ENCODE measurements around the gene RAB40C.

Gene RAB40C

DNA sequence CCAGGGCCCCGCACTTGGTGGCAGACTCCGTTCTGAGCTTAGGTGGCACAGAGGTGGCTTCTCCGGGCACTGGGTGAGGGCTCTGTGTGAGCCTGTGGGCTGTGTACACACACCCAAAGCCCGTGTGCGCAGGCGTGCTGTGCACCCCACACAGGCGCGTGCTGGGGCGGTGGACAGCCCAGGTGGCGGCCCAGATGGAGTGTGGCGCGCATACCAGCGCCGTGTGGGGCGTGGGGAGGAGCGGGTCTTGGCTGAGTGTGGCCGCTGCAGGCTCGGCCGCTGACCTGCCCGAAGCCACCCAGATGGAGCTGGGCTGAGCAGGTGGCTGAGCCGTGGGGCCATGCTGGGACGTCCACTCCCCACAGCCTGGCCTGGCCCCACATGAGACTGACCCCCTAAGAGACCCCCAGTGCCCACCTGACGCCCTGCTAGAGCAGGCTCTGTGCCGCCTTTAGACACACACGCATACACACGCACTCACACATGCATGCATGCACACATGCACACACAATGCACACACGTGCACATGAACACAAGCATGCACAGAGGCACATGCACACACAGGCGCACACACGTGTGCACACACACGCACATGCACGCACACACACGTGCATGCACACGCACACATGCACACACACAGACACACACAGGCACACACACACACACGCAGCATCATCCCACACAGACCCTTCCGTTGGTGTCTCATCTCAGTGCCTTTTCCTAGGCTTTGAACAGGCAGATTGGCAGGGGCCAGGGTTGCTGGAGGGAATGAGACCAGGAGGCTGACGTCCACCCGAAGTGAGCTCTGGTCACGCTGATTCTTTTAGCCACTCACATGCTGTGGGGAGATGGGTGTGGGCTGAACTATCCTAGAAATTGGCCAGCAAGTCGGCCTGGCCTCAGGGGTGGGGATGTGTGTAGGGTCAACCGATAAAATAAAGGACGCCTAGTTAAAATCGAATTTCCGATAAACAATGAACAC lies 27.6 kb upstream of the RAB40C start:
- ATAC-seq (replicated peaks) (no peak), DNase-seq (no peak)
- H3K4me1 Mint-ChIP-seq (ENCODE audit: low read depth in 2 of 2), result peaks cover 0 to 11% of the 10 kb centered on the region in 2 donors
- no peak overlapping the region for H3K27ac Mint-ChIP-seq
- peaks cover 5 to 23% of the 10 kb centered on the region in 2 donors for H3K27me3 Mint-ChIP-seq
- H3K4me3 Mint-ChIP-seq, result no peak overlapping the region
- no peaks in the 10 kb centered on the region for H3K36me3 Mint-ChIP-seq (ENCODE audit: insufficient read depth)
- H3K9me3 Mint-ChIP-seq, result no peaks in the 10 kb centered on the region

DNA sequence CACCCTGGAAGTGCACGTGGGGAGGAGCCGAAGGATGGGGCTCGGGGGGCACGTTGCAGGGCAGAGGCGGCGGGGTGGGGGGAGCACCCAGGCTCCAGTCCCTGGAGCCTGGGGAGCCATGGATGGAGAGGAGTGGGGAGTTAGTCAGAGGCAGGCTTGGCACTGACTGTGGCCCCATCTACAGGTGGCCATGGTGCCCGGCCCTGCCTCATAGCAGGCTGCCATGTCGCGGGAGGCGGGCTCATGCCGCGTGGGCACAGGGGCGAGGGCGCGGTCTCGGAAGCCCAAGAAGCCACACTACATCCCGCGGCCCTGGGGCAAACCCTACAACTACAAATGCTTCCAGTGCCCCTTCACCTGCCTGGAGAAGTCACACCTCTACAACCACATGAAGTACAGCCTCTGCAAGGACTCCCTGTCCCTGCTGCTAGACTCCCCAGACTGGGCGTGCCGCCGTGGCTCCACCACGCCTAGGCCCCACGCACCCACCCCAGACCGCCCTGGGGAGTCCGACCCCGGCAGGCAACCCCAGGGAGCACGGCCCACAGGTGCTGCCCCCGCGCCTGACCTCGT lies 26.7 kb upstream of the RAB40C start:
- ATAC-seq (replicated peaks) (no peak), DNase-seq (no peak)
- no peaks in the 10 kb centered on the region for H3K36me3 Mint-ChIP-seq (ENCODE audit: insufficient read depth)
- no peaks in the 10 kb centered on the region for H3K9me3 Mint-ChIP-seq
- H3K27me3 Mint-ChIP-seq, result peaks cover 5 to 14% of the 10 kb centered on the region in 2 donors
- peaks cover 0 to 11% of the 10 kb centered on the region in 2 donors for H3K4me1 Mint-ChIP-seq (ENCODE audit: low read depth in 2 of 2)
- H3K4me3 Mint-ChIP-seq, result no peak overlapping the region
- H3K27ac Mint-ChIP-seq, result no peak overlapping the region

DNA sequence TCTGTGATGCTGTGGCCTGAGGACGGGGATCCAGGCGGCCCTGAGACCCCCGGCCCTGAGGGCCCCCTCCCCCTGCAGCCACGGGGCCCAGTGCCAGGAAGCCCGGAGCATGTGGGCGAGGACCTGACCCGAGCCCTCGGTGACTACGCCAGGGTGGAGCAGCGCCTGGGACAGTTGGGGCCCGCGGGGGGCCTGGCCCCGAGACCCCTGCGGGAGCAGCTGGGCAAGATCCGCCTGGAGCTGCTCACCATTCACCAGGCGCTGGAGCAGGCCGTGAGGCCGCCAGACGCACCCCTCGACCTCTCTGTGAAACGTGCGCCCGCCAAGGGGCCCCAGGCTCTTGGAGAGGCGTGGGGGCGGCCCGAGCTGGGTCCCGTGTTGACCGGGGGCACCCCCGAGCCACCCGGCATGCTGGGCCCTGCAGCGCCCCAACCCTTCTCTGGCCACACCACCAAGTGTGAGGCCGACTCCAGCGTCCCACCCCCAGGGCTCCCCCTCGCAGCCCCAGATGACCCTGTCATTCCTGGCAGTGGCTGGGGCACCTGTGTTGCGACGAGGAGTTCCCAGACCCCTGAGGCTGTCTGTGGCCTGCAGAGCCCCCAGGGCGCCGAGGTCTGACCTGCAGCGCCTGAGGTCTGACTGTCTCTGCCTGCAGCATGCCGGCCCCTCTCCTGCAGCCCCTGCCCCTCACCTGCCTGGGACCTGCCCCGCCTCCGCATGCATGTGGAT lies 25.0 kb upstream of the RAB40C start:
- no peak overlapping the region for H3K27ac Mint-ChIP-seq
- DNase-seq, result no peak
- no peaks in the 10 kb centered on the region for H3K9me3 Mint-ChIP-seq
- no peak for ATAC-seq (replicated peaks)
- H3K27me3 Mint-ChIP-seq, result no peaks in the 10 kb centered on the region
- peaks cover 8% of the 10 kb centered on the region for H3K36me3 Mint-ChIP-seq (ENCODE audit: insufficient read depth)
- no peak overlapping the region for H3K4me3 Mint-ChIP-seq
- peaks cover 8 to 16% of the 10 kb centered on the region in 2 donors for H3K4me1 Mint-ChIP-seq (ENCODE audit: low read depth in 2 of 2)

DNA sequence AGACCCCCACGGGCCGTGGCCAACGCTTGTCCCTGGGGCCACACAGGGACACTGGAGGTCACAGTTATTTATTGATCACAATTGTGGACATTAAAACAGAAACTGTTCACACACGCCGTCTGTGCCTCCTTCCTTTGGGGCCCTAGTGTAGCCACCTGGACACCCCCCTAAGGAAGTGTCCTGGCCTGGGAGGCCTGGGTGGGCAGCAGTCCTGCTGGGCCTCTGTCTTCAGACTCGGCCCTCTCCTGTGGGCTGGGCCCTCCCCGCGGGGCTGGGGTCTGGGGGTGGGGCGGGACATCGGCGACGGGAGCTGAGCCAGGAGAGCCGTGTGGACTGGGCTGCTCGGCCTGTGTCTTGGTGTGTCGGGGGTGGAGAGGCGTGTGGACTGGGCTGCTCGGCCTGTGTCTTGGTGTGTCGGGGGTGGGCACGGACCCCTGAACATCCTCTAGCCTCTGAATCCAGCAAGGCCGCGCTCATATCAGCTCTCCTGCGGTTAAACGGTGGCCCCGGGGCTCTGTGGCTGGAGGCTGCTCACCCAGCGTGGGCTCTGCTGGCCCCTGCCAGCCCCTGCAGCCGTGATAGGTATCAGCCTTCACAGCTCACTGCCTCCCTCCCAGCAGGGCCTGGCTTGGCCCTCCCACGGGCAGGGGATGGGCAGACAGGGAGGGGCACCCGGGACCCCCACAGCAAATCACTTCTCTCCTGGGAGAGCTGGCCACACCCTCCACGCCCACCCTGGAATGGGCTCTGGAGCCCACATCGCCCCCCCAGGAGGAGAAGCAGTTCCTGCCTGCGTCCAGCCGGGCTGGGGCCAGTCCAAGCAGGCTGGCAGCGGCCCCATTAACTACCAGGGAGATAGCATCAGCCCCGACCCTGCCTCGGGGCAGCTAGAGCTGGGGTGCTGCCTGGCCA lies 24.2 kb upstream of the RAB40C start:
- H3K27me3 Mint-ChIP-seq, result no peaks in the 10 kb centered on the region
- H3K4me1 Mint-ChIP-seq (ENCODE audit: low read depth in 2 of 2), result peaks cover 11 to 19% of the 10 kb centered on the region in 2 donors
- H3K4me3 Mint-ChIP-seq, result no peak overlapping the region
- peaks cover 12% of the 10 kb centered on the region for H3K36me3 Mint-ChIP-seq (ENCODE audit: insufficient read depth)
- no peak for ATAC-seq (replicated peaks)
- DNase-seq, result no peak
- no peak overlapping the region for H3K27ac Mint-ChIP-seq
- no peaks in the 10 kb centered on the region for H3K9me3 Mint-ChIP-seq

DNA sequence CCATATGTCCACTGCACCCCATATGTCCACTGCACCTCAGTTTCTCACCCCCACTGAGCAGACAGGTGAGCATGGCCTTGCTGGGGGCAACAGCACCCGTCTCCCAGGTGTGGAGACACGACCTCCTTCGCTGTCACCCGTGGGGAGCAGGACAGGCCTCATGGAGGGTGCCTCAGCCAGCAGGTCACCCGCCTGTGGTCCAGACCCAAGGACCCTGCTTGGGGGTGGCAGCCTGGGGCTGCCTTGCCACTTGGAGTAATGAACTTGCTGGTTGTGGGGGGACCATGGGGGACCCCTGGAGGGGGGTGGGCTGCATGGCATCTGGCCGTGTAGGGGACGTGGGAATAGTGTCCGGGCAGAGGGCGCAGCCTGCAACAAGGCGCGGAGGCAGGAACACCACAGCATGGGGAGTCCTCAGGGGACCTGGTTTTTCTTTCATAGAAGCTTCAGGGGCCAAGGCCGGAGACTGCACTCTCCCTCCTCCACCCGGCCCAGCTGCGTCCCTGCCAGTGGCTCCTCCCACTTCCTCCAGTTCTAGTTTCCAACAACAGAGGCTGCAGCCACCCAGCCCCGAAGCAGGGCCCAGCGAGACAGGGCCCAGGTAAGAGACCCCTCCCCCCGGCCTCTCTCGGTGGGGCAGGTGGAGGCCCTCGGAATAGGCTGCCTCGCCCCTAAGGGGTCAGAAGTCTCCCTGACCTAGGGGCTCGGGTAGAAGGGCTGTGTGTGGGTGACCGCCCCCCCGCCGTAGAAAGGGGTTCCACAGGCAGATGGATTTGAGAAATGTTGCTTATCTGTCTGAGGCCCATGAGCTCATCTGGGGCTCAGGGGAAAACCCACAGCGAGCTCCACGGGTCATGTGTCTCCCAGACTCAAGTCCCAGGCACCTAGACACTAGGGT lies 23.1 kb upstream of the RAB40C start, which contains the start of gene NHLRC4:
TSS of gene NHLRC4 (plus strand) at position 531 of the 898 bp plus-strand sequence. CDS start 1,043 bp downstream, outside the sequence.
- DNase-seq (peak in 2 of 3 experiments; percentile 32 to 33), ATAC-seq (replicated peaks) (peak; percentile 34)
- Mint-ChIP-seq H3K27me3 (no peaks in the 10 kb centered on the region), H3K27ac (peak within 1 kb of the TSS; percentile 46 to 77), H3K9me3 (no peaks in the 10 kb centered on the region), H3K4me1 (ENCODE audit: low read depth in 2 of 2) (peaks cover 22 to 29% of the 10 kb centered on the region in 2 donors), H3K4me3 (peak within 1 kb of the TSS; percentile 61 to 67), H3K36me3 (ENCODE audit: insufficient read depth) (peaks cover 22% of the 10 kb centered on the region)

DNA sequence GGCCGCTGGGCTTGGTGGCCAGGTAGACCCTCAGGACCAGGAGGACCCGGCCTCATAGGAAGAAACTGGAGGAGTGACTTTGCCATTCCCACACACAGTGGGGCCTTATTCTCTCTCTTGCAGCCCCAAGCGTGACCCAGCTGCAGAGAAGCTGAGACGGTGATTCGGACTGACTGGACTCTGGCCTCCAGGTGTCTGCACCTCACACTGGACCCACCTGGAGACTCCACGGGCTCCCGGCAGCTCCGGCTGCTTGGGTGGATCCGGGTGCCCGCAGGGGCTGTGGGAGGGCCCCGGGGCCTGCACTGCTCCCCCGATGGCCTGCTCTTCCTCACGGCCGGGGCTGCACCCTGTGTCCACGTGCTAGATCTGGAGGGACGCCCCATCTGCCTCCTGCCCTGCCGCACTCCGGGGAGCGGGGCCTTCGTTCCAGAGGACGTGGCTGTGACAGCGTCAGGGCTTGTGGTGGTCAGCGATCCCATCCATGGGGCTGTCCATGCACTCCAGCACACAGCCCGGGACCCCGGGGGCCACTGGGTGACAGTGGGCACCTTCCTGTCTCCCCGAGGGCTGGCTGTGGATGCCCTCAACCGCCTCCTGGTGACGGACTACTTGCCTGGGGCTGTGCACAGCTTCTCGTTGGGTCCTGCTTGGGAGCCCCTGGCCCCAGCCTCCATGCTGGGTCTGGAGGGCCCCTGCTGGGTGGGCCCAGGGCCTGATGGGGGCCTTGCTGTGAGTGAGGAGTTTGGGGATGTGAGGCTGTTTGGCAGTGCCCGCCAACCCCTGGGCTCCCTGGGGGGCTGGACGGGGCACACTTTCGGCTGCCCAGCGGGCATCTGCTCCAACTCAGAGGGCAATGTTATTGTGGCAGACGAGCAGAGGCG lies 22.3 kb upstream of the RAB40C start:
- no peaks in the 10 kb centered on the region for H3K27me3 Mint-ChIP-seq
- DNase-seq (no peak), ATAC-seq (replicated peaks) (no peak)
- no peaks in the 10 kb centered on the region for H3K9me3 Mint-ChIP-seq
- H3K36me3 Mint-ChIP-seq (ENCODE audit: insufficient read depth), result peaks cover 23% of the 10 kb centered on the region
- H3K4me3 Mint-ChIP-seq, result peak overlapping the region; percentile 61 to 67
- peak overlapping the region; percentile 46 to 77 for H3K27ac Mint-ChIP-seq
- peaks cover 26 to 32% of the 10 kb centered on the region in 2 donors for H3K4me1 Mint-ChIP-seq (ENCODE audit: low read depth in 2 of 2)

DNA sequence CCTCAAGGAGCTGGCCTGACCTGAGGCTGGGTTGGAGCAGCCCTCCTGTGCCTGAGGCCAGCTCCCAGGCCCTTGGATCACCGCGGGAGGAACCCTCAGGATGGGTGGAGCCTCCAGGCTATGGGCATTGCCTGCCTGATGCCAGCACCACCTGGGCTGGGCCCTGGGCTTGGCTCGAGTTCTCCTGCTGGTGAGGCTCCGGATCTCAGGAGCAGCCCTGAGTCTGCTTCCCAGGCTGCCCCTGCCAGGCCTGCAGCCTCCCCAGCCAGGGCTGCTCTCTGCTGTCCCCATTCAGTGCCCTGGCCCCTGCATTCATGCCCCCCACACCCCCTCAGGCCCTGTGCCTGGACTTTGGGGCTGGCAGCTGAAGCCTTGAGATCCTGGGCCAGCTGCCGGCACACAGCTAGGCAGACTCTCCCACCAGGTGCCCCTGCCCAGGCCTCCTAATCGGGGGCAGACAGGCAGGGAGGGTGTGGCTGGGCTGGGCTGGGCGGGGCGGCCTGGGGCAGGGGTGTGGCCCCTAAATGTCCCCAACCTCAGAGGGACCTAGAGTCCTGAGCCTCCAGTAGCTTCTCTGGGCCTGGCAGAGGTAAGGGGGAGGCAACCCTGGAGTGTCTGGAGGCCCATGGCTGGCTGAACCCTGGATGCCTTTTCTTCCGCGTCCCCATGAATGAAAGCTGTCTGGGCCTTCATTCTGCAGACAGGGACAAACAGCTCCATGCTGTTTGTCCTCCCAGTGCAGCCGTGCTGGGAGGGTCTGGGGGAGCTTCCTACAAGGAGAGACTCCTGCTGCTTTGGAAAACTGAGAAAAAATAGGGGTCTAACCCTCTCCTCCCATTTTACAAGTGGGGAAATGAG lies 21.2 kb upstream of the RAB40C start:
- peaks cover 23% of the 10 kb centered on the region for H3K36me3 Mint-ChIP-seq (ENCODE audit: insufficient read depth)
- H3K9me3 Mint-ChIP-seq, result no peaks in the 10 kb centered on the region
- H3K27ac Mint-ChIP-seq, result peak overlapping the region; percentile 91 to 94
- H3K4me3 Mint-ChIP-seq, result peak overlapping the region; percentile 84 to 88
- no peaks in the 10 kb centered on the region for H3K27me3 Mint-ChIP-seq
- ATAC-seq (replicated peaks), result no peak
- no peak for DNase-seq
- peaks cover 26 to 34% of the 10 kb centered on the region in 2 donors for H3K4me1 Mint-ChIP-seq (ENCODE audit: low read depth in 2 of 2)

DNA sequence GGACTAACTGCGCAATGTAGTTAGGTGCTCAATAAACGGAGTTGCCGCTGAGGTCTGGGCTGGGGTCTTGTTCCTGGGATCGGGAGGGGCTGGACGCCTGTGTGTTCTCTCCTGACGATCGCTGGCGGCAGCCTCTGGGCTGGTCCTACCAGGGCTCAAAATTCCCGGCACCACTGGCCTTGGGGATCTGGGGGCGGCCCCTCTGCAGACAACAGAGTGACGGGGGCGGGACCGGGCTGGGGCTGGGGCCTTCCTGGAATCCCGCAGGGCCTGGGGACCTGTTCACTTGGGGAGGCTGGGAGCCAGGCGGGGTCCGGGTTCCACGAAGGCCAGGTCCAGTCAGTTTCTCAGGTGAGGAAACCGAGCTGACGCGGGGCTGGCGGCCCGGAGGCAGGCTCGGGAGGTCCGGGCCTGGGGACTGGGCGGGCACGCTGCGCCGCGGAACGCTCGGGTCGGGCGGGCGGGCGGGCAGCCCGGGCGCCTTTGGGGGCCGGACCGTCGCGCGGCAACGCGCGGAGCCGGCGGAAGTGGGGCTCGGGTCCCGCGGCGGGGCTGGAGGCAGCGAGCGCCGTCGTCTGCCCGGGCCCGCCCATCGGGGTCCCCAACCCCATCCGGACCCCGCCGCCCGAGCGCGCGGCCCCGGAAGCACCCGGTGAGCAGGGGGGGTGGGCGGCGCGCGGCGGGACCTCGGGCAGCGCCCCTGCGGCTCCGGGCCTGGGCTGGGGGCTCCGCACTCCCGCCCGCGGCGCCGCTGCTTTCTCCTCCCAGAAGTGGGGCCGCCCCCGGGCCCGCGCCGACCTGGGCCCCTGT lies 20.2 kb upstream of the RAB40C start, which contains the start of gene PIGQ:
TSS of gene PIGQ (plus strand) at position 524 of the 810 bp plus-strand sequence. CDS start 4,107 bp downstream, outside the sequence.
- Mint-ChIP-seq H3K4me3 (peak within 1 kb of the TSS; percentile 84 to 88), H3K27me3 (no peaks in the 10 kb centered on the region), H3K27ac (peak within 1 kb of the TSS; percentile 94 to 97)

DNA sequence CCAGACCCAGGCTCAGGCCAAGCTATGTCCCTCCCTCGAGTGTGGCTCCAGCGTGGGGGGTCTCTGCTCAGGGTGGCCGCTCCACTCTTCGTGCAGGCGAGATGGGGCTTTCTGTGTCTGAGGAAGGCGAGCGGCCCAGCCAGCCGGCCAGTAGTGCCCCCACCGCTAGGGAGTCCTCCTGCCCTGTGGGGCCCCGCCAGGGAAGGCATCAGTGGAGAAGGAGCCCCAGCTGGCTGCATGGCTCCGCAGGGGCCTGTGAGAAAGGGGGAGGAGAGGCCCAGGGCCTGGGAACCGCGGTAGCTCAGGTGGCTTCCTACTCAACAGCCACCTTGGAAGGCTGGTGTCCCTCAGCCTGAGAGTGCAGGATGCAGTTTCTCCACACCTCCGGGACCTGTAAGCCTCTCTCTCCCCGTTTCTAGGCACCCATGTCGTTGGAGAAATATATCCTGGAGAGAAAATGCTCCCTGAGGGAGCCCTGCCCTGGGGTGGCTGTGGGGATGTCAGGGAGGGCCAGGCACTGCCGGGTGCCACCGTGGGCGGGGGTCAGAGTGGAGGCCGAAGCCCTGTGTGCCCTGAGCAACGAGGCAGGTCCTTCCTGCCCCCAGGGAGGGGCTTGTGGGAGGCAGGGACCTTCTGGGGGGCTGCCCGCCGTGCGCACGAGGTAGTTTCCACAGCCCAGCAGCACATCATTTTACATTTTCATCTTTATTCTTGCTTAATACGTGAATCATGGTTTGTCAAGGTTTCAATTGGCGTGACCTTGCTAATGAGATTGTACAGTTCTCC lies 16.8 kb upstream of the RAB40C start:
- ATAC-seq (replicated peaks), result no peak
- no peak for DNase-seq
- peaks cover 27 to 32% of the 10 kb centered on the region in 2 donors for H3K4me1 Mint-ChIP-seq (ENCODE audit: low read depth in 2 of 2)
- H3K9me3 Mint-ChIP-seq, result no peaks in the 10 kb centered on the region
- no peak overlapping the region for H3K4me3 Mint-ChIP-seq
- H3K36me3 Mint-ChIP-seq (ENCODE audit: insufficient read depth), result peaks cover 23% of the 10 kb centered on the region
- H3K27ac Mint-ChIP-seq, result no peak overlapping the region
- H3K27me3 Mint-ChIP-seq, result no peaks in the 10 kb centered on the region

More for the DNA sequence above, 20.2 kb upstream of the RAB40C start, which contains the start of gene PIGQ:
- no peaks in the 10 kb centered on the region for H3K9me3 Mint-ChIP-seq
- ATAC-seq (replicated peaks) (peak; percentile 74), DNase-seq (peak; percentile 39 to 56 (median 53))
- H3K4me1 Mint-ChIP-seq (ENCODE audit: low read depth in 2 of 2), result peaks cover 26 to 34% of the 10 kb centered on the region in 2 donors
- H3K36me3 Mint-ChIP-seq (ENCODE audit: insufficient read depth), result peaks cover 23% of the 10 kb centered on the region
